Measurements from ENCODE around the gene NEIL1.
"Not testable (repeated sequence)": the region's sequence is repeated elsewhere in the genome, so short reads cannot be mapped to it uniquely, and the experiment has no call there.

The NEIL1 gene

GRCh38 chr15:75347222-75348033 is 589 bp downstream of the NEIL1 start:
- no peak for TF ChIP-seq ZNF274 (IDR thresholded peaks at IDR 0.05; ENCODE audit: low read depth, low read length)

GRCh38 chr15:75348034-75348561 is 1.3 kb downstream of the NEIL1 start:
- no peak for TF ChIP-seq ZNF274 (IDR thresholded peaks at IDR 0.05; ENCODE audit: low read depth, low read length)
- peak overlapping the region; percentile 60 for H3K4me3 ChIP-seq (ENCODE audit: low read length)

More at GRCh38 chr15:75347222-75348033, 589 bp downstream of the NEIL1 start:
- peak overlapping the region; percentile 60 for H3K4me3 ChIP-seq (ENCODE audit: low read length)

GRCh38 chr15:75348562-75349350 is 1.9 kb downstream of the NEIL1 start:
- no peak for TF ChIP-seq ZNF274 (IDR thresholded peaks at IDR 0.05; ENCODE audit: low read depth, low read length)

GRCh38 chr15:75349351-75349669 is 2.5 kb downstream of the NEIL1 start:
- not testable (repeated sequence) for H3K4me3 ChIP-seq (ENCODE audit: low read length)

More at GRCh38 chr15:75348562-75349350, 1.9 kb downstream of the NEIL1 start:
- H3K4me3 ChIP-seq (ENCODE audit: low read length), result peak overlapping the region; percentile 60; the same call in 1 of the 2 replicates

- no peak overlapping the region for H3K4me3 ChIP-seq (ENCODE audit: low read length)
- TF ChIP-seq ZNF274 (IDR thresholded peaks at IDR 0.05; ENCODE audit: low read depth, low read length), result no peak
Observed at GRCh38 chr15:75349851-75350588, 3.2 kb downstream of the NEIL1 start.

- no peak for TF ChIP-seq ZNF274 (IDR thresholded peaks at IDR 0.05; ENCODE audit: low read depth, low read length)
- H3K4me3 ChIP-seq (ENCODE audit: low read length), result no peak overlapping the region
Observed at GRCh38 chr15:75350601-75351361, 3.9 kb downstream of the NEIL1 start.

- TF ChIP-seq ZNF274 (IDR thresholded peaks at IDR 0.05; ENCODE audit: low read depth, low read length), result no peak
- H3K4me3 ChIP-seq (ENCODE audit: low read length), result no peak overlapping the region
Observed at GRCh38 chr15:75352186-75353080, 5.6 kb downstream of the NEIL1 start.

- no peak for TF ChIP-seq ZNF274 (IDR thresholded peaks at IDR 0.05; ENCODE audit: low read depth, low read length)
- H3K4me3 ChIP-seq (ENCODE audit: low read length), result no peak overlapping the region
Observed at GRCh38 chr15:75353604-75354003, 6.8 kb downstream of the NEIL1 start.

- no peak for TF ChIP-seq ZNF274 (IDR thresholded peaks at IDR 0.05; ENCODE audit: low read depth, low read length)
- H3K4me3 ChIP-seq (ENCODE audit: low read length), result no peak overlapping the region
Observed at GRCh38 chr15:75354454-75354853, 7.6 kb downstream of the NEIL1 start.

GRCh38 chr15:75355369-75355768 is 8.5 kb downstream of the NEIL1 start:
- H3K4me3 ChIP-seq (ENCODE audit: low read length), result no peak overlapping the region
- no peak for TF ChIP-seq ZNF274 (IDR thresholded peaks at IDR 0.05; ENCODE audit: low read depth, low read length)

GRCh38 chr15:75356006-75356405 is 9.2 kb downstream of the NEIL1 start:
- no peak for TF ChIP-seq ZNF274 (IDR thresholded peaks at IDR 0.05; ENCODE audit: low read depth, low read length)
- no peak overlapping the region for H3K4me3 ChIP-seq (ENCODE audit: low read length)

GRCh38 chr15:75356517-75356916 is 9.7 kb downstream of the NEIL1 start:
- no peak overlapping the region for H3K4me3 ChIP-seq (ENCODE audit: low read length)
- no peak for TF ChIP-seq ZNF274 (IDR thresholded peaks at IDR 0.05; ENCODE audit: low read depth, low read length)

Measured in GM08714 (cell line).